DOHH2 (cell line): ENCODE data around the gene PRKN.

Experiments
- CTCF ChIP-seq: fragments of 200-600 bp; sonication (generic); IDR thresholded peaks from one replicate; pipeline ENCODE4 v1.5.1; 2014; ENCODE audit warnings: antibody characterized with exemption, mild to moderate bottlenecking, low read depth, low read length; ENCODE audit not compliant: poor library complexity, severe bottlenecking
- EZH2phosphoT487 ChIP-seq: fragments of 200-600 bp; sonication (generic); IDR thresholded peaks from 2 replicates; pipeline ENCODE4 v1.6.1; 2017; ENCODE audit warnings: borderline replicate concordance, mild to moderate bottlenecking, antibody characterized with exemption, low read length, moderate library complexity, mixed read lengths

- TF ChIP-seq CTCF = no peak
- no peak for TF ChIP-seq EZH2phosphoT487
Measured at GRCh38 chr6:162187168-162187935, 540.2 kb downstream of the PRKN start.
